Psoas muscle (tissue), 8 donors: Measurements from ENCODE around the gene EMCN. TPM values are rescaled to one million over a fixed set of nuclear protein-coding genes. Genes with fewer than 3 reads are reported as not detected.

Experiments used
- ATAC-seq, 4 donors: fragments of 200-7000 bp; cut with Tn5 transposase; one replicate each; pipeline ENCODE4 v1.9.1; 2020; ENCODE audit warnings: moderate library complexity in 3 of 4, mild to moderate bottlenecking in 2 of 4
- DNase-seq, 2 donors: peaks; one replicate each; pipeline ENCODE4 v3.0.0-alpha.2; 2020
- H3K27ac ChIP-seq: fragments of 200-600 bp; one replicate; pipeline ENCODE4 v1.8.0; 2022
- H3K27me3 ChIP-seq, 3 donors: fragments of 200-600 bp in 1 of 3; one replicate each; pipeline versions ENCODE4 v1.6.1 to v1.8.0; 2013 to 2022; ENCODE audit warnings: low read length in 2 of 3, mild to moderate bottlenecking in 2 of 3, moderate library complexity in 1 of 3; ENCODE audit not compliant: insufficient read depth in 3 of 3
- H3K36me3 ChIP-seq, 2 donors: fragments of 200-600 bp in 1 of 2; one replicate each; pipeline versions ENCODE4 v1.6.1 to v1.8.0; 2013 to 2022; ENCODE audit warnings: low read depth in 1 of 2, mild to moderate bottlenecking in 1 of 2, moderate library complexity in 1 of 2; ENCODE audit not compliant: insufficient read depth in 1 of 2
- H3K4me1 ChIP-seq: fragments of 200-600 bp; one replicate; pipeline ENCODE4 v1.8.0; 2022
- H3K4me3 ChIP-seq: fragments of 200-600 bp; one replicate; pipeline ENCODE4 v1.8.0; 2022; ENCODE audit warnings: mild to moderate bottlenecking
- H3K9me3 ChIP-seq: fragments of 200-600 bp; one replicate; pipeline ENCODE4 v1.8.0; 2022
- WGBS, 3 donors: extraction: QIAGEN DNeasy Blood & Tissue Kit; methylation state at CpG; one replicate each; pipeline versions ENCODE4 v1.1.6 to v1.1.7; 2013; 5-methylcytosine and 5-hydroxymethylcytosine counted together
- intact Hi-C, 2 donors: fragments of 100-400 bp; cut with DNase I; formaldehyde crosslinking; loops; one replicate each; pipeline versions ENCODE4 v1.11.0 to v1.14.2; 2022
- polyA plus RNA-seq, 3 donors: library from polyadenylated mRNA; stranded (reverse); fragments of 200-250 nt; gene quantifications; one replicate each; pipeline ENCODE4 v1.2.3, GENCODE V29; 2013
- total RNA-seq, 4 donors: library from RNA; stranded (reverse); fragmentation: NEBNext Ultra II Directional in 2 of 4; extraction: Animal tissue kit (Norgen Biotek cat#: 25700) in 2 of 4; gene quantifications; one replicate each; pipeline versions ENCODE4 v1.2.1 to v1.2.4, GENCODE V29; 2021 to 2023
- TF ChIP-seq, protein P1 (sequence below): fragments of 200-600 bp; IDR thresholded peaks from one replicate; pipeline ENCODE4 v1.8.0; 2022; ENCODE audit warnings: antibody characterized with exemption
- donor health status: healthy with polysubstance abuse.
- donor health status: DM: no; HTN: no; CAD: no; lungs with moderate emphysema.
- donor health status: Bipolar disorder and iron deficiency.
- donor health status: healthy.
- donor health status: DM: yes; HTN: yes; CAD: no.
- donor health status: DM: no; HTN: no; CAD: no.
- donor health status: DM: no; HTN: no; CAD: no.
- donor health status: DM: yes; HTN: yes; CAD: no.

Gene EMCN
- total and polyA plus RNA-seq, 7 donors: 7.8 to 25.0 (median 10.8) TPM

DNA sequence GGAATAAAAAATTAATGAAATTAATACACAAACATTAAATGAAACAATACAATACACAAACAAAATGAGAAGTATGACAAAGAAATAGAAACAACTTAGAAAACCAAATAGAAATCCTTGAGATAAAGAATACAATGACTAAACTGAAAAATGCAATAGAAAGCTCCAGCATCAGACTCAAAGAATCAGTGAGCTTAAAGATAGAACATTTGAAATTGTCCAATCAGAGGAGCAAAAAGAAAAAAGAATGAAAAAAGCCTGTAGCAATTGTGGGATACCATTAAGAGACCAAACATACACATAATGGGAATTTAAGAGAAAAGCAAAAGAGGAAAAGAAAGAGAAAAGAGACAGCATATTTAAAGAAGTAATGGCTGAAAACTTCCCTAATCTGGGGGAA is 25.7 kb downstream of the EMCN start:
- intact Hi-C loops: no loop called here
- no peaks in the 10 kb centered on the region for H3K27me3 ChIP-seq
- TF ChIP-seq, protein P1, sequence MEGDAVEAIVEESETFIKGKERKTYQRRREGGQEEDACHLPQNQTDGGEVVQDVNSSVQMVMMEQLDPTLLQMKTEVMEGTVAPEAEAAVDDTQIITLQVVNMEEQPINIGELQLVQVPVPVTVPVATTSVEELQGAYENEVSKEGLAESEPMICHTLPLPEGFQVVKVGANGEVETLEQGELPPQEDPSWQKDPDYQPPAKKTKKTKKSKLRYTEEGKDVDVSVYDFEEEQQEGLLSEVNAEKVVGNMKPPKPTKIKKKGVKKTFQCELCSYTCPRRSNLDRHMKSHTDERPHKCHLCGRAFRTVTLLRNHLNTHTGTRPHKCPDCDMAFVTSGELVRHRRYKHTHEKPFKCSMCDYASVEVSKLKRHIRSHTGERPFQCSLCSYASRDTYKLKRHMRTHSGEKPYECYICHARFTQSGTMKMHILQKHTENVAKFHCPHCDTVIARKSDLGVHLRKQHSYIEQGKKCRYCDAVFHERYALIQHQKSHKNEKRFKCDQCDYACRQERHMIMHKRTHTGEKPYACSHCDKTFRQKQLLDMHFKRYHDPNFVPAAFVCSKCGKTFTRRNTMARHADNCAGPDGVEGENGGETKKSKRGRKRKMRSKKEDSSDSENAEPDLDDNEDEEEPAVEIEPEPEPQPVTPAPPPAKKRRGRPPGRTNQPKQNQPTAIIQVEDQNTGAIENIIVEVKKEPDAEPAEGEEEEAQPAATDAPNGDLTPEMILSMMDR: no peak
- H3K9me3 ChIP-seq: peaks cover 16% of the 10 kb centered on the region
- H3K27ac ChIP-seq: no peak overlapping the region
- H3K4me3 ChIP-seq: no peak overlapping the region
- no peak for ATAC-seq
- H3K4me1 ChIP-seq: no peaks in the 10 kb centered on the region
- DNase-seq: no peak
- H3K36me3 ChIP-seq: no peaks in the 10 kb centered on the region

DNA sequence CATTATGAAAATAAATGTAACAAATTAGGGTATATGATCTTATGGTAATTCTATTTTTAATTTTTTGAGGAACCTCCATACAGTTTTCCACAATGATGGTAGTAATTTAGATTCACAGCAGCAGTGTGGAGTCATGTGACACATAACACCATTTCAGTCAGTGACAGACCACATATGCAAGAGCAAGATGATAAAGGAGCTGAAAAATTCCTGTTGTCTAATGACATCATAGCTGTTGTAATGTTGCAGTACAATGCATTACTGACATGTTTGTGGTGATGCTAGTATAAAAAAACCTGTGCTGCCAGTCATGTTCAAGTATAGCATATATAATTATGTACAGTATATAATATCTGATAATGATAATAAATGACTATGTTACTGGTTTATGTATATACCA is 28.5 kb downstream of the EMCN start:
- no peaks in the 10 kb centered on the region for H3K4me1 ChIP-seq
- ATAC-seq (no peak), DNase-seq (no peak)
- H3K36me3 ChIP-seq: no peaks in the 10 kb centered on the region
- no peak overlapping the region for H3K27ac ChIP-seq
- H3K4me3 ChIP-seq: no peak overlapping the region
- intact Hi-C loops: no loop called here
- H3K9me3 ChIP-seq: peaks cover 16% of the 10 kb centered on the region
- no peaks in the 10 kb centered on the region for H3K27me3 ChIP-seq
- TF ChIP-seq, protein P1: no peak

DNA sequence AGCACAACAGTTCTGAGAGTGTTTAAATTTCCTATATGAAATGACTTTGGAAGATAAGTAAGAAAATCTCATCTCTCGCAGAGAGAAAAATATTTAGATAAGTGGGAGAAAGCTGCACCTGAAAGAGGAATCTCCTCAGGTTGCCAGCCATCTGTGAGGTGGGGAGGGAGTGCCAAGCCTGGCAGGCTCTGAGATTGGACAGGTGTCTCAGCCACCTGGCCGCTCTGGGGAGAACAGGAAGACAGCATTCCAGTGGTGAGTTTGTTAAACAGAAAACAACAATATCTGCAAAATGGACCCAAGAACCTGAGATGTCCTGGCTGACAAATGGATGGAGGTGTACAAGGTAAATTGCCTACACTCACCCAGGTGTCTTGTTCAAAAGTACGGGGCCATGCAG is 31.3 kb downstream of the EMCN start:
- H3K27ac ChIP-seq: no peak overlapping the region
- ATAC-seq (no peak), DNase-seq (no peak)
- no peaks in the 10 kb centered on the region for H3K27me3 ChIP-seq
- intact Hi-C loops: no loop called here
- no peaks in the 10 kb centered on the region for H3K36me3 ChIP-seq
- no peak overlapping the region for H3K4me3 ChIP-seq
- H3K4me1 ChIP-seq: no peaks in the 10 kb centered on the region
- peaks cover 3% of the 10 kb centered on the region for H3K9me3 ChIP-seq
- TF ChIP-seq, protein P1: no peak
- WGBS, 3 donors: 86 to 91% (median 89%) methylated on average over 3 of the region's 3 CpGs

DNA sequence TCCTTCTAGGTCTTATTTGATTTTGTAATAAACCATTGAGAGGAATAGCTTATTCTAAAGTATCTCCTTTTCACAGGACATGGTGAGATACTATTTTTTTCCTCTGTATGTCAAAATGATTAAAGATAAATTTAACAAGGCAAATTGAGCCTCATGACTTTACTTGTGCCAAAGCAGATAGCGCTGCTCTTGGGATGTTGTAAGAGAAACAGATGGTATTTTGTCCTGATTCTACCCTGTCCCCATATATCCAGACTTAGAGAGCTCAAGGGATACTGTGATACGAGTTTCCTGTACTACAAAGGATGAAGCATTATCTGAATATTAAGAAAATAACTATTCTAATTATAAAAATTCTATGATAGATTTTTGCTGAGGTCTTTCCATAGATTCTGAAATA is 34.0 kb downstream of the EMCN start:
- no peak for ATAC-seq
- no peak for DNase-seq
- H3K27ac ChIP-seq: no peak overlapping the region

DNA sequence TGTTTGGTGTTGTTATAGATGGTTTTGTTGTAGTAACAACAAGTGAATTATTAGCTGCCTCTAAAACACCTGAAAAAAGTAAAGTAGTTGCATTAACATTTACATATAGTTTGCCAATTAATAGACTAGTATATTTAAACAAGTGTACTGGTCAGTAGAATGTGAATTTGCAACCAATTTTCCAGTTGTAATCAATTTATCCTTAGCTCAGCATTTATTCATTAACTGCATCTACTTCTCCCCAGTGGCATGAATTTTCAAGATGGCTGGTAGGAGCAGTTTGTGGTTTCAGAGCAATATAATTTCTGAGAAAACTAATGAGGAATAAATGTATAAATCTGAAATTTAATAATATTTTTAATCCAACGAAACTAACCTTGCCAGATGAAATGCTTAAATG is 37.9 kb downstream of the EMCN start:
- H3K9me3 ChIP-seq: no peaks in the 10 kb centered on the region
- ATAC-seq (no peak), DNase-seq (no peak)
- H3K27ac ChIP-seq: no peak overlapping the region
- H3K4me1 ChIP-seq: no peaks in the 10 kb centered on the region
- TF ChIP-seq, protein P1: no peak
- H3K36me3 ChIP-seq: no peaks in the 10 kb centered on the region
- intact Hi-C loops: no loop called here
- 0 to 63% (median 51%) methylated on average over 1 of the region's 1 CpG for WGBS, 3 donors
- H3K27me3 ChIP-seq: no peaks in the 10 kb centered on the region
- H3K4me3 ChIP-seq: no peak overlapping the region

More for the DNA sequence above, 34.0 kb downstream of the EMCN start:
- intact Hi-C loops: no loop called here
- H3K4me1 ChIP-seq: no peaks in the 10 kb centered on the region
- no peaks in the 10 kb centered on the region for H3K27me3 ChIP-seq
- TF ChIP-seq, protein P1: no peak
- no peaks in the 10 kb centered on the region for H3K9me3 ChIP-seq
- H3K36me3 ChIP-seq: no peaks in the 10 kb centered on the region
- H3K4me3 ChIP-seq: no peak overlapping the region
- WGBS, 3 donors: 56 to 68% (median 59%) methylated on average over 2 of the region's 2 CpGs
